Neural cell (in vitro differentiated cells): ENCODE measurements around the gene ACKR1. TPM values are rescaled to one million over a fixed set of nuclear protein-coding genes. Genes with fewer than 3 reads are reported as not detected.
A peak's percentile ranks its signal among the peaks of the same experiment; 100 is the strongest.

ENCODE experiments used
- H2AFZ ChIP-seq: fragments of 200-600, 300-800 bp; sonication (generic), shearing (Covaris generic); 2 replicates; pipeline ENCODE4 v1.6.0; 2014; ENCODE audit warnings: low read depth, mild to moderate bottlenecking, antibody characterized with exemption, low read length, moderate library complexity
- H3F3A ChIP-seq: fragments of 200-600 bp; shearing (Covaris generic); 2 replicates; pipeline ENCODE4 v1.6.1; 2016; ENCODE audit warnings: mild to moderate bottlenecking, moderate library complexity, mixed read lengths, antibody characterized with exemption, low read length; ENCODE audit not compliant: insufficient read depth, poor library complexity, severe bottlenecking
- H3K27ac ChIP-seq: fragments of 200-600, 300-800 bp; sonication (generic), shearing (Covaris generic); 2 replicates; pipeline ENCODE4 v1.5.1; 2014; ENCODE audit warnings: mild to moderate bottlenecking, low read length, moderate library complexity
- H3K27me3 ChIP-seq: fragments of 300-800, 200-600 bp; sonication (generic), shearing (Covaris generic); 2 replicates; pipeline ENCODE4 v1.6.0; 2014; ENCODE audit warnings: mild to moderate bottlenecking, low read depth, low read length, moderate library complexity; ENCODE audit not compliant: insufficient read depth
- H3K36me3 ChIP-seq: fragments of 300-800, 200-600 bp; sonication (generic), shearing (Covaris generic); 2 replicates; pipeline ENCODE4 v1.5.1; 2014; ENCODE audit warnings: mild to moderate bottlenecking, antibody characterized with exemption, low read length, moderate library complexity; ENCODE audit not compliant: insufficient read depth
- H3K4me2 ChIP-seq: fragments of 300-800, 200-600 bp; sonication (generic), shearing (Covaris generic); 2 replicates; pipeline ENCODE4 v1.6.0; 2014; ENCODE audit warnings: mild to moderate bottlenecking, low read length
- H3K4me3 ChIP-seq: fragments of 300-800, 200-600 bp; sonication (generic), shearing (Covaris generic); 2 replicates; pipeline ENCODE4 v1.5.1; 2014; ENCODE audit warnings: mild to moderate bottlenecking, low read length, moderate library complexity
- H3K79me2 ChIP-seq: fragments of 200-600 bp; shearing (Covaris generic); replicated peaks from 2 replicates; pipeline ENCODE4 v1.6.0; 2014; ENCODE audit warnings: mild to moderate bottlenecking, low read length, moderate library complexity; ENCODE audit not compliant: insufficient read depth
- H3K9ac ChIP-seq: fragments of 300-800, 200-600 bp; sonication (generic), shearing (Covaris generic); 2 replicates; pipeline ENCODE4 v1.6.1; 2016; ENCODE audit warnings: mild to moderate bottlenecking, low read length, mixed read lengths
- H3K9me2 ChIP-seq: fragments of 200-600 bp; shearing (Covaris generic); 2 replicates; pipeline ENCODE4 v1.6.1; 2016; ENCODE audit warnings: mild to moderate bottlenecking, low read length, mixed read lengths; ENCODE audit not compliant: insufficient read depth
- H3K9me3 ChIP-seq: fragments of 200-600, 300-800 bp; sonication (generic), shearing (Covaris generic); 2 replicates; pipeline ENCODE4 v1.6.1; 2016; ENCODE audit warnings: mild to moderate bottlenecking, mixed run types, low read length, moderate library complexity, mixed read lengths
- H4K20me1 ChIP-seq: fragments of 200-600 bp; shearing (Covaris generic); 2 replicates; pipeline ENCODE4 v1.6.1; 2016; ENCODE audit warnings: mild to moderate bottlenecking, mixed run types; ENCODE audit not compliant: insufficient read depth
- EP300 ChIP-seq: fragments of 450-650 bp; conservative IDR thresholded peaks from 2 replicates; pipeline ENCODE4 v1.6.1; 2014; ENCODE audit warnings: antibody characterized with exemption, mild to moderate bottlenecking, moderate library complexity; ENCODE audit not compliant: poor library complexity, severe bottlenecking
- EZH2 ChIP-seq: fragments of 200-600, 300-800 bp; shearing (Covaris generic), sonication (generic); IDR thresholded peaks from 2 replicates; pipeline ENCODE4 v1.6.1; 2014; ENCODE audit warnings: antibody characterized with exemption, low read length, borderline replicate concordance, mild to moderate bottlenecking; ENCODE audit not compliant: insufficient read depth, poor library complexity, severe bottlenecking
- MXI1 ChIP-seq: fragments of 450-650 bp; conservative IDR thresholded peaks from 2 replicates; pipeline ENCODE4 v1.6.1; 2014; ENCODE audit warnings: antibody characterized with exemption, mild to moderate bottlenecking; ENCODE audit not compliant: poor library complexity, severe bottlenecking
- POLR2AphosphoS5 ChIP-seq: IDR thresholded peaks from 2 replicates; pipeline ENCODE4 v1.6.1; 2012
- RAD21 ChIP-seq: fragments of 450-650 bp; conservative IDR thresholded peaks from 2 replicates; pipeline ENCODE4 v1.6.1; 2014; ENCODE audit warnings: antibody characterized with exemption, mild to moderate bottlenecking, moderate library complexity
- SMC3 ChIP-seq: fragments of 450-650 bp; conservative IDR thresholded peaks from 2 replicates; pipeline ENCODE4 v1.6.1; 2014; ENCODE audit warnings: antibody characterized with exemption, mild to moderate bottlenecking, moderate library complexity; ENCODE audit not compliant: poor library complexity
- TAF1 ChIP-seq: IDR thresholded peaks from 2 replicates; pipeline ENCODE4 v1.6.1; 2012; ENCODE audit warnings: low read depth
- polyA plus RNA-seq: library from polyadenylated mRNA; depleted of rRNA; stranded (reverse); fragments of >200 nt; gene quantifications from 2 replicates; pipeline ENCODE4 v1.2.3, GENCODE V29; 2014
- TF ChIP-seq, protein P1 (sequence below): IDR thresholded peaks from 2 replicates; pipeline ENCODE4 v1.6.1; 2012; ENCODE audit warnings: borderline replicate concordance
- TF ChIP-seq, protein P2 (sequence below): fragments of 450-650 bp; IDR thresholded peaks from 2 replicates; pipeline ENCODE4 v1.5.1; 2014; ENCODE audit warnings: antibody characterized with exemption, mild to moderate bottlenecking, moderate library complexity; ENCODE audit not compliant: poor library complexity, severe bottlenecking

ACKR1 gene
- polyA plus RNA-seq, 1 donor from 2014 or later = 3.3 TPM

DNA sequence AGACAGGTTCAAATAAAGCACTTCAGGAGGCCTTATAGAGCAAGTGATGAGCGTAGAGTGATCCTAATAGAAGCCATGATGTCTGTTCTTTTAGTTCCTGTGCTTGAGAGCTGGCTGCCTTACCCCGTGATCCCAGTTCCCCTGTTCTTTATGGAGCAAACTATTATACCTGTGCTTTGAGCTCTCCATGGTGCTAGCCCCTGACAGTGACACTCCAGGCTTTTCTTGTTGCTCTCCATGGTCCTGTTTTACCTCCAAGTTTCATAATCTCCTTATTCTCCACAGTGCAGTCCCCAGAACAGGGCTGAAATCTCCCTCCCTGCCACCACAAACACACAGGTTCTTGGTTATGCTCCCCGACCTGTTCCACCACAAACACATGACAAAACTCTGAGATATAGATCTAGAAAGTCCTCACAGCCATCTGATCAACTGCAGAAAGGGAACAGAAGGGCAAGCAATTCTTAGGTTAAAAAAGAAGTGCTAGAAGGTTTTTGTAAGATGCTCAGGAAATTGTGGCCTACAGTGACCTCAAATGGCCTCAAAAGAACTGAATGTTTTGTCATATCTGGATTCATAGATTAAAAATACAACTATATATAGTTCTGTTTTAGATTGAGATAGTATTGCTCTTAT lies 27.3 kb upstream of the ACKR1 start:
- no peaks in the 10 kb centered on the region for H4K20me1 ChIP-seq
- TF ChIP-seq, protein P1, sequence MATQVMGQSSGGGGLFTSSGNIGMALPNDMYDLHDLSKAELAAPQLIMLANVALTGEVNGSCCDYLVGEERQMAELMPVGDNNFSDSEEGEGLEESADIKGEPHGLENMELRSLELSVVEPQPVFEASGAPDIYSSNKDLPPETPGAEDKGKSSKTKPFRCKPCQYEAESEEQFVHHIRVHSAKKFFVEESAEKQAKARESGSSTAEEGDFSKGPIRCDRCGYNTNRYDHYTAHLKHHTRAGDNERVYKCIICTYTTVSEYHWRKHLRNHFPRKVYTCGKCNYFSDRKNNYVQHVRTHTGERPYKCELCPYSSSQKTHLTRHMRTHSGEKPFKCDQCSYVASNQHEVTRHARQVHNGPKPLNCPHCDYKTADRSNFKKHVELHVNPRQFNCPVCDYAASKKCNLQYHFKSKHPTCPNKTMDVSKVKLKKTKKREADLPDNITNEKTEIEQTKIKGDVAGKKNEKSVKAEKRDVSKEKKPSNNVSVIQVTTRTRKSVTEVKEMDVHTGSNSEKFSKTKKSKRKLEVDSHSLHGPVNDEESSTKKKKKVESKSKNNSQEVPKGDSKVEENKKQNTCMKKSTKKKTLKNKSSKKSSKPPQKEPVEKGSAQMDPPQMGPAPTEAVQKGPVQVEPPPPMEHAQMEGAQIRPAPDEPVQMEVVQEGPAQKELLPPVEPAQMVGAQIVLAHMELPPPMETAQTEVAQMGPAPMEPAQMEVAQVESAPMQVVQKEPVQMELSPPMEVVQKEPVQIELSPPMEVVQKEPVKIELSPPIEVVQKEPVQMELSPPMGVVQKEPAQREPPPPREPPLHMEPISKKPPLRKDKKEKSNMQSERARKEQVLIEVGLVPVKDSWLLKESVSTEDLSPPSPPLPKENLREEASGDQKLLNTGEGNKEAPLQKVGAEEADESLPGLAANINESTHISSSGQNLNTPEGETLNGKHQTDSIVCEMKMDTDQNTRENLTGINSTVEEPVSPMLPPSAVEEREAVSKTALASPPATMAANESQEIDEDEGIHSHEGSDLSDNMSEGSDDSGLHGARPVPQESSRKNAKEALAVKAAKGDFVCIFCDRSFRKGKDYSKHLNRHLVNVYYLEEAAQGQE = peak; percentile 84
- TF ChIP-seq EP300 = no peak
- H3K9me2 ChIP-seq = no peaks in the 10 kb centered on the region
- H3K4me2 ChIP-seq = no peak overlapping the region
- H3K9me3 ChIP-seq = no peaks in the 10 kb centered on the region
- no peaks in the 10 kb centered on the region for H3K27me3 ChIP-seq
- H3K79me2 ChIP-seq = peaks cover 23% of the 10 kb centered on the region
- no peak overlapping the region for H2AFZ ChIP-seq
- H3K4me3 ChIP-seq = no peak overlapping the region
- no peak overlapping the region for H3K27ac ChIP-seq
- H3F3A ChIP-seq = no peaks in the 10 kb centered on the region
- H3K9ac ChIP-seq = no peak overlapping the region
- H3K36me3 ChIP-seq = peaks cover 16% of the 10 kb centered on the region

DNA sequence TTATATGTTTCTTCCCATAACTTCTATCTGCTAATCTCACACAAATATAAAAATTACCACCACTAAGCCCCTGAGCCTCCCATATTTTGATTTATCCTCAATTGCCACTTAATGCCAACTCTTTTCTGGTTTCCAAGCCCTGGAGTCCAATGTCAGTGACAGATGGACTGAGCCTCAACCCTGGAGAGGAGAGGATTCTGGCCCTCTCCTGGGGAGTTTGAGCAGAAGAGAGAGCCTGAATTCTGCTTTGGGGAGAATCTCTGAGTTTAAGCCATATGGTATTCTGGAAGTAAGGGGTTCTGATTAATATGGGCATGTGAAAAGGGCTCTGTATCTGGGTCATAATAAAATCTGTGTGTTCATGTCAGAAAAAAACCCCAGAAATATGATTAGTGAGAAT lies 24.8 kb upstream of the ACKR1 start:
- Histone ChIP-seq H3K36me3 (peaks cover 16% of the 10 kb centered on the region), H3K9ac (no peak overlapping the region), H3K4me3 (no peak overlapping the region), H3K27me3 (no peaks in the 10 kb centered on the region), H3K4me2 (no peak overlapping the region), H3K27ac (no peak overlapping the region), H3F3A (no peaks in the 10 kb centered on the region), H3K9me2 (no peaks in the 10 kb centered on the region), H3K9me3 (no peaks in the 10 kb centered on the region), H2AFZ (no peak overlapping the region), H4K20me1 (no peaks in the 10 kb centered on the region), H3K79me2 (peaks cover 10% of the 10 kb centered on the region)
- TF ChIP-seq POLR2AphosphoS5 = no peak
- TF ChIP-seq, protein P1 = no peak
- TF ChIP-seq EP300 = no peak
- TF ChIP-seq SMC3 = no peak
- TF ChIP-seq, protein P2, sequence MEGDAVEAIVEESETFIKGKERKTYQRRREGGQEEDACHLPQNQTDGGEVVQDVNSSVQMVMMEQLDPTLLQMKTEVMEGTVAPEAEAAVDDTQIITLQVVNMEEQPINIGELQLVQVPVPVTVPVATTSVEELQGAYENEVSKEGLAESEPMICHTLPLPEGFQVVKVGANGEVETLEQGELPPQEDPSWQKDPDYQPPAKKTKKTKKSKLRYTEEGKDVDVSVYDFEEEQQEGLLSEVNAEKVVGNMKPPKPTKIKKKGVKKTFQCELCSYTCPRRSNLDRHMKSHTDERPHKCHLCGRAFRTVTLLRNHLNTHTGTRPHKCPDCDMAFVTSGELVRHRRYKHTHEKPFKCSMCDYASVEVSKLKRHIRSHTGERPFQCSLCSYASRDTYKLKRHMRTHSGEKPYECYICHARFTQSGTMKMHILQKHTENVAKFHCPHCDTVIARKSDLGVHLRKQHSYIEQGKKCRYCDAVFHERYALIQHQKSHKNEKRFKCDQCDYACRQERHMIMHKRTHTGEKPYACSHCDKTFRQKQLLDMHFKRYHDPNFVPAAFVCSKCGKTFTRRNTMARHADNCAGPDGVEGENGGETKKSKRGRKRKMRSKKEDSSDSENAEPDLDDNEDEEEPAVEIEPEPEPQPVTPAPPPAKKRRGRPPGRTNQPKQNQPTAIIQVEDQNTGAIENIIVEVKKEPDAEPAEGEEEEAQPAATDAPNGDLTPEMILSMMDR = no peak
- no peak for TF ChIP-seq RAD21
- no peak for TF ChIP-seq TAF1
- TF ChIP-seq MXI1 = no peak
- no peak for TF ChIP-seq EZH2
